HEK293T (cell line): ENCODE data around the gene KRTAP20-3.

Experiments
- ELF4 ChIP-seq: fragments of 450-650 bp; IDR thresholded peaks from 2 replicates; pipeline ENCODE4 v1.6.1; 2017; ENCODE audit warnings: antibody characterized with exemption
- HDGF ChIP-seq: fragments of 450-650 bp; IDR thresholded peaks from 2 replicates; pipeline ENCODE4 v1.6.1; 2017; ENCODE audit warnings: antibody characterized with exemption, borderline replicate concordance
- L3MBTL2 ChIP-seq: fragments of 450-650 bp; conservative IDR thresholded peaks from 2 replicates; pipeline ENCODE4 v1.6.1; 2016; ENCODE audit warnings: mild to moderate bottlenecking
- SUZ12 ChIP-seq: fragments of 450-650 bp; IDR thresholded peaks from 2 replicates; pipeline ENCODE4 v1.6.1; 2016; ENCODE audit warnings: mild to moderate bottlenecking
- TARDBP ChIP-seq: fragments of 450-650 bp; IDR thresholded peaks from 2 replicates; pipeline ENCODE4 v1.6.1; 2016

DNA sequence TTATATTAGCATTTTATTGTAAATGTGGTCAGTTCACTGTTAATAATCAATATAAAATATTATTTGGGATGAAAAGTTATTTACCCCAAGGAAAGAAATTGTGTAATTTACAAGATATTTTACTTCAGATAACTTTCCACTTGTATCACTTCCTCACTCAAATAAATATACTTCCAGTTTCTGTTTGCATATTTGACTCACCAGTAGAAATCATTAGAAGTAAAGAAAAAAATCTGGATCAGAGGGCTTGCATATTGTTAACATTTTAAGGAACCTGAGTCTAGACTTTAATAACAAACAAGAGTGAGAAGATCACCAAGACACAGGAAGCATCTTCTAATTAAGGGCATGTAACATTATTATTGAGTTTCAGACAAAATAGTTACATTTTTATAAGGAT, 22.6 kb upstream of the KRTAP20-3 start:
- no peak for TF ChIP-seq SUZ12
- TF ChIP-seq TARDBP: no peak
- no peak for TF ChIP-seq ELF4
- TF ChIP-seq HDGF: no peak
- no peak for TF ChIP-seq L3MBTL2
